NCI-H2029 treated with DMSO at 0.1 percent for 48 hours (cell line): ENCODE measurements around the gene ARHGAP18.

Experiments
- DNase-seq: peaks from one replicate; lab custom pipeline; 2025; lab: John Stamatoyannopoulos, UW

The ARHGAP18 gene

DNA sequence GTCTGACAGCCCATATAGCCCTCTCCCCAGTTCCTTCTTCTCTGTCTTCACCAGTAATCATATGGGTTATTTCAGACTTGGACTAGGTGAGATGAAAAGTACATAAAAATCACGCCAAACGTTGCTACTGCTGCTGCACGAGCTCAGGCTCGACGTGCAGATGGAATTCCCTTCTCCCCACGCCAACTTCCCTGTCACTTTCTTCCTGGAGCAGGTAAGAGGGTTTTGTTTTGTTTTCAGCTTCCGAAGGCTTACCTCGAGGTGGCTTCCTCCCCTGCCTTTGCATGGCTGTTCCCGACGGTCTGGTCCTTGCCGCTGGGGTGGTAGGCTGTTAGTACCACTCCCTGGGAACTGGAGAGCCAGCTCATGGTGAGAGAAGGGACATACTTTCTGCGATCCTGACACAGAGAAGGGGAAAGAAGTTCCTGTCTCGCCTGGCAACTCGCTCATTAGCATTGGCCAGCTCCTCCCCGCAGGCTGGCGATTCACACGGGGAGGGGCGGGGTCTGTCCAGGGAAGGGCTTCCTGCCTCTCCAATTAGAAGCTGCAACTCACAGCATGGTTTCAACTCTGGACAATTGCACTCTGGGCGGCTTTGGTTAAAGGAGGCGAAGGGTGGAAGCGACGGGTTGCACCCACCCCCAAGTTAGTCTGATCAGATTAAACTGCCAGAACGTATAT is at the start of gene ARHGAP18:
ARHGAP18 (minus strand) TSS at position 409 of the 681 bp plus-strand sequence; CDS start at position 368, 41 bp downstream.
- DNase-seq, result no peak

DNA sequence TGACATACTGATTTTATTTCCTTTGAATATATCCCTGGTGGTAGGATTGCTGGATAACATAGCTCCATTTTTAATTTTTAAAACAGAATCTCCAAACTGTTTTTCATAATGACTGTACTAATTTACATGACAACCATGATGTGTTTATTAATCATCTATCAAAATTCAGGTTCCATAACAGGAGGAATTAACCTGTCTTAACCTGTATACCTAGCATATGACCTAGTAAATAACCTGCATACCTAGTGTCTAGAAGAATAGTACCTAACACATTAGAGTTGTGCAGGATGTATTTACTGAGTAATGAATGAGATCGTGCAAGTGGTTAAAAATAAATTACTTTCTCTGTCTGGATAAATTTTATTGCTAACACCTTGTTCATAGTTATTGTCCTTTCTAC is 45.8 kb upstream of the ARHGAP18 start:
- DNase-seq, result no peak

- no peak for DNase-seq
Measured at GRCh38 chr6:129754750-129755149, 44.8 kb upstream of the ARHGAP18 start.

DNA sequence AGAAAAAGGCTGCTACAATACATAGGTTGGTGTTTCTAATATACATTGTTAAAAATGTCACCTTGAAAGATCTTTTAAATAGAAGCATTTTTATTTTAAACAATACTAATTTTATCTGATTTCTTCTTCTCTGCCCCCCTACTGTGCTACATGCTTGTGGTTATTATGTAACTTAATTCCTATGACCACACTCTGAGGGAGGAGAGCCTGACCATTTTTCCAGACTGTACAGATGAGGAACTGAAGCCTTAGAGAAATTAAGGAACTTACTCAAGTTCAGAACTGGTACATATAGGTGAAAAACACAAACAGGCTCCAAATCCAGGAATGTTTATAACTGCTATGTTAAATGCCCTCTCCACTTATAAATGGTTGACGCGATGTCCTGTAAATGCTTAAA is 43.4 kb upstream of the ARHGAP18 start:
- DNase-seq, result no peak

GRCh38 chr6:129751384-129751783 is 41.4 kb upstream of the ARHGAP18 start:
- no peak for DNase-seq

DNA sequence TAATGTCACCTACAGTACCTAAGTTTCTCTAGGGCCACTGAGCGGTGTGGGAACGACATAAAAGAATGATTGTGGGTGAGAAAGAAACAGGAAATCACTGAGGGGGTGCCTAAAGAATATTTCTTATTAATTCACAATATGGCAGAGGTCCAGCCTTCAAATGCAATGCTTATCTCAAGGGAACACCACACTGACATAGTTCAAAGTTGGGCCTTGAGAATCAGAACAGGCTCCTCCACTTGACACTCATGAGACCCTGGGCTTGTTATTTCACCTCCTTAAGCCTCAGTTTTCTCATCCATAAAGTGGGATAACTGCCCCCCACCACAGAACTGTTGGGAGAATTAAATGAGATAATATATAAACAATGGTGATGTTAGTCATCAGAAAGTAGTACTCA is 40.4 kb upstream of the ARHGAP18 start:
- DNase-seq, result no peak

- no peak for DNase-seq
Measured at GRCh38 chr6:129749749-129750120, 39.8 kb upstream of the ARHGAP18 start.

- DNase-seq, result no peak
Measured at GRCh38 chr6:129748901-129749748, 39.1 kb upstream of the ARHGAP18 start.

DNA sequence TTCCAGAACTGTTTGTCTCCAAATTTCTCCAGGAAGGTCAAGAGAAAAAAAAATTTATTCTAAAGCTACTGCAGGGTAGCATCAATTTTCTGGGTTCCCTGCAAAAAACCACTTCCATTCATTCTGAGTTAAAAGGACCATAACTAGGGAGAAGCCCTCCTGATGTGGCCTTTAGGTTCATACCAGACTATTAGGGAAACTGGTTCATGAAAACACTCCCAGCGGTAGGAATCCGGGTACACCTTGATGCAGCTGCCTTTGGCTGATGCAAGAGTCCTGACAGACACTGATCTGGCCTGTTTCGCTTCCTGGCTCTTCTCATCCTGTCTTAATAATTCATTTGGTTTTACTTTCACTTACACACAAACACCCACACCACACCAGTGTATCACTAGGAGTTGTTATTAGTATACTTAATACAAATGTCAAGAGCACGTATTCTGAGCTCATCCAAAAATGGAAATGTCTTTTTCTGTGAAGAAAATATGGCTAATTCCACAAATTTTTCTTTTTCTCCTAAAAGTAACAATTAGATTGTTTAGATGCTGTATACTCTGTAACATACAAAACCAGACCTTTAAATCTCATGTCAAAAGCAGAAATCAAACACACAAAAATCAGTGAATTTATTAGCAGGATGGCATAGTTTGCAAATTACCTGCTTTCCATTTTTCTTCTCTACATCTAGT is 38.4 kb upstream of the ARHGAP18 start:
- DNase-seq, result no peak

GRCh38 chr6:129747588-129748112 is 37.7 kb upstream of the ARHGAP18 start:
- DNase-seq, result no peak

DNA sequence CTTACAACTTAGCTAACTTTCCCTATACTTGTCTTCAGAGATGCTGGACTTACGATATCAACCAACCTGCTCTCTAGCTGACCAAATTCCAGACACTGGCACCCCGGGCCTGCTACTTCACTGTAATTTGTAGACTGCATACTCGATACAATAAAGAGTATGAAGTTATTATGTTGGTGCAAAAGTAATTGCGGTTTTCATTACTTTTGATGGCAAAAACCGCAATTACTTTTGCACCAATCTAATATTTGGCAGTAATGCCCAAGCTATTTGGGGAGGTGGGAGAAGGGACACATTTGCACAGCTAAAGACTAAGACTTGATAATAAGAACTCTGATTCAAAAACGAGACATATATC is 34.9 kb upstream of the ARHGAP18 start:
- no peak for DNase-seq

GRCh38 chr6:129744201-129744879 is 34.4 kb upstream of the ARHGAP18 start:
- peak; percentile 4 for DNase-seq

DNA sequence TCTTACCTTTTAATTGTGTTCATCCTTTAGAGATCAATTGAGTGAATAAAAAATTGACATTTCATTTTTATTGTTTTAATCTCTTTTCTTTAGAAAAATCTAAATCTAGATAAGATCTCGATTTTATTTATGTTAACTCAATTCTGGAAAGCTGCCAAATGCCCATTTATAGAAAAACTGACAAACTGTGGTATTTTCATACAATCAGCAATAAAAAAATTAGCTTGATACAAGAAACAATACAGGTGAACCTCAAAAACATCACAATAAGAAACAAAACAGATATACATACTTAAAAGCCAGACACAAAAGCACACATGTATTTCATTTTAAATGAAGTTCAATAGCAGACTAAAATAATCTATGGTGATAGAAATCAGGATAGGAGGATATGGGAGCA is 30.0 kb upstream of the ARHGAP18 start:
- no peak for DNase-seq

GRCh38 chr6:129736105-129736504 is 26.1 kb upstream of the ARHGAP18 start:
- no peak for DNase-seq

GRCh38 chr6:129733290-129733689 is 23.3 kb upstream of the ARHGAP18 start:
- no peak for DNase-seq

- DNase-seq, result no peak
Measured at GRCh38 chr6:129732542-129732941, 22.6 kb upstream of the ARHGAP18 start.

GRCh38 chr6:129732034-129732433 is 22.1 kb upstream of the ARHGAP18 start:
- no peak for DNase-seq

DNA sequence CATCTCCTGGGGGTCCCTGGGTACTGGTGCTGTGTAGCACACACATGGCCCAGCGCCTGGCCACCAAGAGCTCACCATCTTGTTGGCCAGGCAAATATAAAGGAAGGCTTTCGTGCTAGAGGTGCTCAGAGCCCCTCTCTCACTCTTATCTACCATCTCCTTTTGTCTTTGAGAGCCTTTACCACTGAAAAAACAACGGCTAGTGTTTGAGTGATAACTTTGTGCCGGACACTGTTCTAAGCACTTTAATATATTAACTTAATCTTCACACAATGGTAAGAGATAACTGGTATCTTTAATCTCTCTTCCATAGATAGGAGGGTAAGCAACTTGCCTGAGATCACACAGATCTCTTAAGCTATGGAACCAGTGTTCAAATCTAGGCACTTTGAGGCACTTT is 21.5 kb upstream of the ARHGAP18 start:
- no peak for DNase-seq

DNA sequence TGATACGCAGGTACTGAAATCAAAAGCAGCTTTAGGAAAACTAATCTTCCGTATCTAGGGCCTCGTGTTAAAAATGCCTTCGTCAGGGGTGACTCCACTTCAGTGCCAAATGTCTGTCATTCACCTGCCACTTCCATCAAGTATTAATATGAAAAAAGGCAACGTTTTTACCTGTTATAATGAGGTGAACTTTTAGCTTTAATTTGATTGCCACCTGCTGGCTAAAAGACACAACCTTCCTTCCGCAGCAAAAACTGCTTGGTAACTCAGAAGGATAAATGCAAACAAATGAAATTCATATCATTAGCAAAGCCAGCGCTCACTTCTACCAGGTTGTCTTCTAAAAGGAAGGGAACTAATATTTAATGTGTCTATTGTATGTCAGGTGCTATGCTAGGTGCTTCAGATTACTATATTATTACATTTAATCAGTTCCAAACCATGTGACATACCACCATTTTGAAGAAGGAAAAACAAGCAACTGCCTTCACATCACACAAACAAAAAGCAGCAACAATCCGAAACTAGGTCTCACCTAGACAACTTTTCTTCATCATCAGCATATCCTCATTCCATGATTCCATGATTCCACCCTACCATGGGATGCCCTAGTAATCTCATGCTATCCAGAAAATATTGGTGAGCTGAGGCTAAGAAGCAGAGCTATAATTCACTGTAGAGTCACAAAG is 20.6 kb upstream of the ARHGAP18 start:
- DNase-seq, result no peak

DNA sequence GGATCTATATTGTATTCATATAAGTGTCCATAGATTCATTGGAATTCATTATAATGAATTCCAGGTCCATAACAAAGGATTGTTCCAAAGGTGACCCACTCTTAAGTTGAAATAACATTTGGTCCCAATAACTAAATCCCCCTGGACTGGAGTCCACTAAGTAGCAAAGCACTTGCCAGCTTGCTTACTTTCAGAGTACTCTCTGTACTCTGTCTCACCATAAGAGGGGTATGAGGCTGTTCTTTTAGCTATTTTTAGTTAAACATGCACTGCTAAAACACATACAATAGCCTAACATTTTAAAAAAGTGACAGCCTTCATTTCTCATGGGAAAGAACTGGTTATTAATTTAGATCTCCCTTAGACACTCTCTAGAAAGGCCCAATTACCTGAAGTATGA is 16.7 kb upstream of the ARHGAP18 start:
- DNase-seq, result no peak

DNA sequence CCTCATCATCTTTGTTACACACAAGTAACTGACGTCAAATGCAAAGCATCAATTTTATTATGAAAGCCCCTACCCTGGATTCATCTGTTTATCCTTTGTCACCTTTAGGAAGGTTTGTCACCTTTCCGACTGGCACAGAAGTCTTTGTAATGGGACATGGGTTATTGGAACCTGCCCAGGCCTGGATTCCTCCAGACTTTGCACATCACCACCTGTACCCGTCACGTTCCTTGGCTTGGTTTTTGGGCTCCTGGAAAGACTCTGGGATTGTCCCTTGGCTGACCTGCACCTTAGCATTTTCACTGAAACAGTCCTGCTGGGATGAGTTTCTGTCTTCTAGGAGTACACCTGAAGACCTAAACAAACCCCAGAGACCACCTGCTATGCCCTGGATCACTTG is 15.4 kb upstream of the ARHGAP18 start:
- DNase-seq, result no peak

DNA sequence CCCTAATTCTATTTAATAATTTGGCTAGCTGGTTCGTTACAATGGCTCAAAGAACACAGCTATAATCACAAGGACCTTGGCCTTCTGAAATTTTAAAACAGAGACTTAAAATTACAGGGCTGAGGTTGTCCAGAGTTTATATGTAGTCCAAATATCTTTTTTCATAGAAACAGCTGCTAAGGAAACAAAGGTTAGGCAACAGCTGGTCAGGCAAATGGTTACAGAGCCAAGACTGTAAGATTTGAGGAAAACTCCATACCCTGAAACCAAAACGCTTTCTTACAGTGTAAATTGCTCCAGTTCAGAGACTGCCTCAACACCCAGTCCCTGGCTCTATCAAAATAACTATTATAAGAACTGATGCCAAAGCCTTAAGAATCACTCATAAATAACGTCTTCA is 9.7 kb upstream of the ARHGAP18 start:
- DNase-seq, result no peak
